ENCODE results near the gene DLG2.
A peak's percentile ranks its signal among the peaks of the same experiment; 100 is the strongest.
"Not testable (repeated sequence)": the region's sequence is repeated elsewhere in the genome, so short reads cannot be mapped to it uniquely, and the experiment has no call there.

The DLG2 gene

GRCh38 chr11:84819128-84819527 lies 808.0 kb downstream of the DLG2 start:
- peak; percentile 78 for DNase-seq

DNA sequence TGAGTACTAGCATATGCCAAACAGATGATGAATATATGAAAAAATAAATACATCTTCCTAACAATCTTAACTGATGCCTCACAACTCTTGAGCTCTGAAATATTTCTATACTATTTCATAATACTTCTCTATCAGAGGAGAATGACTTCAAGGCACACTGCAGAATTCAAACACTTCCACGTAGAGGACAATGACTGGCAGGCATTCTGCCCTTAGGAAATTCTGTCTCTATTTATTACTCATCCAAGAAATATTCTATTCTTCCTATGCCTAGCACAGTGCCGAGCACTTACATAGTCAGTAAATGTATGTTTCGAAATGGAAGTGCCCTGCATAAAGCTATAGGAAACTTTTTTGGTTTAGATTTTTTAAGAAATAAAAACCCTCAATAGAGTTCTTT lies 809.1 kb downstream of the DLG2 start:
- no peak for DNase-seq

GRCh38 chr11:84812471-84812969 lies 814.6 kb downstream of the DLG2 start:
- DNase-seq = no peak

- no peak for DNase-seq
Observed at GRCh38 chr11:84806354-84806753, 820.8 kb downstream of the DLG2 start.

DNA sequence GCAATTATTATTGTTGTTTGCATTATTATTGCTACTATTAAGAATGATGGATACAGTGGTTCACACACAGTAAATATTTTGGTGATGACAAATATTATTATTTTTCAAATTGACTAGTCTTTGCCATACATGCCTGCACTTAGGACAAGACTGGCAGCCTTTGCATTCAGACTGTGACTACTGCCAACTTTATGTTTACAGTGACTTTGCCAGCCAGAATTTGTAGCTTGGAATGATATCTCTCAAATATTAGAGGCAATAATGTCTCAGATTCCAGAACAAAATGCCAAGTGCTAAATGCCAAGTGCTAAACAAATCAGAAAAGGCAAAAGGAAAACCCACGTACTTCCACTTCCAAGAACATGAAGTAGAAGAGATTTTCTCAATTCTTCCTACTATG lies 823.1 kb downstream of the DLG2 start:
- DNase-seq = no peak

GRCh38 chr11:84800755-84801346 lies 826.3 kb downstream of the DLG2 start:
- DNase-seq = no peak

GRCh38 chr11:84799112-84799511 lies 828.0 kb downstream of the DLG2 start:
- no peak for DNase-seq

GRCh38 chr11:84795698-84796097 lies 831.4 kb downstream of the DLG2 start:
- DNase-seq = no peak

GRCh38 chr11:84794663-84795443 lies 832.3 kb downstream of the DLG2 start:
- no peak for DNase-seq

DNA sequence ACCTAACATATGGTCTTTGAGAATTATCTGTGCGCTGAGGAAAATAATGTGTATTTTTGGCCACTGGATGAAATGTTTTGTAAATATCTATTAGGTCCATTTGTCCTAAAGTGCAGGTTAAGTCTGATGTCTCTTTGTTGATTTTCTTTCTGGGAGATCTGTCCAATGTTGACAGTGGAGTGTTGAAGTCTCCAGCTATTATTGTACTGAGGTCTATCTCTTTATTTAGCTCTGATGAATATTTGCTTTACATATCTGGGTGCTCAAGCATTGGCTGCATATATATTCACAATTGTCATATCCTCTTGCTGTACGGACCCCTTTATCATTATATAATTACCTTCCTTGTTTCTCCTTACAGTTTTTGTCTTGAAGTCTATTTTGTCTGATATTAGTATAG lies 833.8 kb downstream of the DLG2 start:
- no peak for DNase-seq

DNA sequence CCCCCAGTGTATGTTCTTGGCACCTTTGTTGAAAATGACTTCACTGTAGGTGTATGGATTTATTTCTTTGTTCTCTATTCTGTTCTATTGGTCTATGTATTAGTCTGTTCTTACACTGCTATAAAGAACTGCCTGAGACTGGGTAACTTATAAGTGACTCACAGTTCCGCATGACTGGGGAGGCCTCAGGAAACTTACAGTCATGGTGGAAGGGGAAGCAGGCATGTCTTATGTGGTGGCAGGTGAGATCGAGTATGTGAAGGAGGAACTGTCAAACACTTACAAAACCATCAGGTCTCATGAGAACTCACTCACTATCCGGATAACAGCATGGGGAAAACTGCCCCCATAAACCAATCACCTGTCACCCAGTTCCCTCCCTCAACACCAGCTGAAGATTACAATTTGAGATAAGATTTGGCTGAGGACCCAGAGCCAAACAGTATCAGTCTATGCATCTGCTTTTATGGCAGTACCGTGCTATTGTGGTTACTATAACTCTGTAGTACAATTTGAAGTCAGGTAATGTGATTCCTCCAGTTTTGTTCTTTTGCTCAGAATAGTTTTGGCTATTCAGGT lies 836.2 kb downstream of the DLG2 start:
- no peak for DNase-seq

- DNase-seq = no peak
Observed at GRCh38 chr11:84788220-84788619, 838.9 kb downstream of the DLG2 start.

DNA sequence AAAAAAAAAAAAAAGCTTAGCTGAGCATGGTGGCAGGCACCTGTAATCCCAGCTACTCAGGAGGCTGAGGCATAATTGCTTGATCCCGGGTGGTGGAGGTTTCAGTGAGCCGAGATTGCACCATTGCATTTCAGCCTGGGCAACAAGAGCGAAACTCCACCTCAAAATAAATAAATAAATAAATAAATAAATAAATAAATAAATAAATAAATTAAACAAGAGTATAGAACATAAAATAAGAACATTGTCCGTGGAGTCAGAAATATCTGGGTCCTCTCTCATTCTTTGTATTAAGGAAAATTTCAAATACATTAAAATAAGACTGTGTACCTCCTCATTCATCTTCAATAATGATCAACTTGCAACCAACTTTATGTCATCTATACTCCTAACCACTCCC lies 843.0 kb downstream of the DLG2 start:
- DNase-seq = not testable (repeated sequence)

GRCh38 chr11:84780689-84781293 lies 846.4 kb downstream of the DLG2 start:
- DNase-seq = peak; percentile 43

- DNase-seq = no peak
Observed at GRCh38 chr11:84775503-84775902, 851.6 kb downstream of the DLG2 start.

GRCh38 chr11:84763931-84764330 lies 863.2 kb downstream of the DLG2 start:
- no peak for DNase-seq

- no peak for DNase-seq
Observed at GRCh38 chr11:84757711-84758110, 869.4 kb downstream of the DLG2 start.

GRCh38 chr11:84751371-84751770 lies 875.8 kb downstream of the DLG2 start:
- no peak for DNase-seq

DNA sequence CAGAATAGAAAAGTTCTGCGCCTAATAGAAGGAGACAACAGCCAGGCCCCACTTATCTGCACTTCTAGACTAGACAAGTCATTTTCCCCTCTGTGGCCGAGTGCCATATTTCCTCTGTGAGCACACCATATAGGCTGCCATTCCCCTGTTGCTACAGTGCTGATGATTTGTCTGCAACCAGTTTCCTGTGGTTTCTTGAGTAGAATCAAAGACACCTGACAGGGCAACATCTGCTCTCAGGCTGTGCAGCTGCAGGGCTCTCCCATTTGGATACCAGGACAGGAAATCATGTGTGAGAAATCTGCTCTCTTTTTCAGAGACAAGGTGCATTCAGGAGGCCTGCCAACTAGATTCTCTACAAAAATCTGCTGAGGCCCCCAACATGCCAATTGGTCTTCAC lies 879.3 kb downstream of the DLG2 start:
- peak; percentile 96 for DNase-seq

DNA sequence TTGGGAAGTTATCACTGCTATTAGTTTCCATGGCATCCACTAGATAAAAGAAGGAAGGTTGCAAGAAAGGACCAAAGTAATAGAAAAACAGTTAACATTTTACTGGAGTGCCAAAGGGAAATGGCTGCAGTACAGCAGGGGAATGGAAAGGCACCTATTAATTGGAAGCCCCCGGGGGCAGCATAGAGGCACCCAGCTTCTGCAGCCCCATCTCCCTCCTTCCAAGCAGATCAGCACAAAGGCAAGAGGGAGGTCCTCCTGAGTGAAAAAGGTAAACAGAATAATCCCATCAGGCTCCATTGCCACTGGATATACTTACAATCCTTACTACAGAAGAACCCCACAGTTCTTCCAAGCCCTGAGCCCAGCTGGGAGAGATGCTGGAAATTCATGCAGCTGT lies 887.1 kb downstream of the DLG2 start:
- no peak for DNase-seq

DNA sequence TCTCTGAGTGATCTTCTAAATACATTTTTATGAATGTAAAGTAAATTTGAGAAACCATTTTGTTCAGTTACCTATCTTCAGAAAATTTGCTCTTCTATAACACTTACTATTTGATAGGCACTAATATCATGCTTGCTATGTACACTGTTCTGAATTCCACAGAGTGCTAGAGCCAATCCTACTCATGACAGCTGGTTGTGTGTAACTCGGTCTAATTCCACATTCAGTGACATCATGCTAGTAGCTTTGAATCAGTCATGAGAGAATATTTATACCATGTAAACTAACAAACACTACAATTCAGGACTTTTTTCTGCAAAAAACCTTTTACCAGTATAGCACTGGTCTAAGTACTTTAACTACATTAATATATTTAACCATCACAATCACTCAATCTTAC lies 902.9 kb downstream of the DLG2 start:
- DNase-seq = no peak

DNA sequence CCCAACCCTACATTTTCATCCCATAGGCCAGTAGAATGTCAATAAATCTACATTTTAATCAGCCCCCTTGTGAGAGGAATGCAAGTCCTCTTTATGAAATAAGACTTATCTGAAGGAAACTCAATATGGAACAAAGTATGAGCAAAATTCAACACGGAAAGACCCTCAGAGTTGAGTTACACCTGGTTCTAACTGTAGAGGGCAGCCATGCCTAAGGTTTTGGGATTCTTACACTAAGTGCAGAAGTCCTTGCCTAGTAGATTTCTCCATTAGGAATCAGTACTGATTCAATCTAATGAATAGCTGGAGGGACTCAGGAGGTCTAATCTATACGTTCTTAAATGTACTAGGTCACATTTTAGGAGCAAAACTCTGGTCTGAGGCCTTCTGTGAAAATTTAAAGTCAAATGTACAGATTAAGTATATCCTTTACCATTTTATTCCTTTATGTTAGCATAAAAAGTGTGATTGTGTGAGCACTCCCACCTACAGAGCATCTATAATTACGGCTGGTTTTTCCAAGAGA lies 904.5 kb downstream of the DLG2 start:
- peak; percentile 23 for DNase-seq

GRCh38 chr11:84721561-84721961 lies 905.6 kb downstream of the DLG2 start:
- DNase-seq = peak; percentile 96

Data from RPMI8226 (cell line).